SK-N-SH treated with all-trans-retinoic acid at 6 μM for 48 hours (cell line): ENCODE measurements around the gene ADK.

ENCODE experiments used
- ATAC-seq: fragments of 200-7000 bp; cut with Tn5 transposase; 3 replicates; pipeline ENCODE4 v1.9.1; 2020; ENCODE audit warnings: mild to moderate bottlenecking, moderate library complexity
- ARNTL ChIP-seq: fragments of 450-650 bp; formaldehyde crosslinking; IDR thresholded peaks from 2 replicates; pipeline ENCODE4 v1.5.0; 2020; ENCODE audit warnings: low read depth, mild to moderate bottlenecking, moderate library complexity, borderline replicate concordance
- BACH2 ChIP-seq: fragments of 250-450 bp; sonication (Bioruptor Pico); IDR thresholded peaks from 2 replicates; pipeline ENCODE4 v1.9.0; 2021; ENCODE audit warnings: mild to moderate bottlenecking, borderline replicate concordance
- CSDC2 ChIP-seq: fragments of 250-450 bp; sonication (Bioruptor Pico); IDR thresholded peaks from 2 replicates; pipeline ENCODE4 v1.5.0; 2020; ENCODE audit warnings: mild to moderate bottlenecking, moderate library complexity
- CSRNP3 ChIP-seq: fragments of 250-450 bp; sonication (Bioruptor Pico); IDR thresholded peaks from 2 replicates; pipeline ENCODE4 v1.5.1; 2021; ENCODE audit warnings: mild to moderate bottlenecking, moderate library complexity
- ESRRG ChIP-seq: fragments of 250-450 bp; sonication (Bioruptor Pico); IDR thresholded peaks from 2 replicates; pipeline ENCODE4 v1.6.1; 2021; ENCODE audit warnings: mild to moderate bottlenecking
- GLIS3 ChIP-seq: fragments of 250-450 bp; sonication (Bioruptor Pico); IDR thresholded peaks from 2 replicates; pipeline ENCODE4 v1.5.0; 2020; ENCODE audit warnings: mild to moderate bottlenecking, moderate library complexity
- ISL1 ChIP-seq: fragments of 250-450 bp; sonication (Bioruptor Pico); IDR thresholded peaks from 2 replicates; pipeline ENCODE4 v2.1.2; 2022; ENCODE audit warnings: mild to moderate bottlenecking, moderate library complexity
- OSR1 ChIP-seq: fragments of 250-450 bp; sonication (Bioruptor Pico); IDR thresholded peaks from 2 replicates; pipeline ENCODE4 v1.8.0; 2022; ENCODE audit warnings: moderate library complexity, mild to moderate bottlenecking, inconsistent platforms
- PATZ1 ChIP-seq: fragments of 250-450 bp; sonication (Bioruptor Pico); IDR thresholded peaks from 2 replicates; pipeline ENCODE4 v1.8.0; 2020; ENCODE audit warnings: mild to moderate bottlenecking, moderate library complexity, borderline replicate concordance
- PPARA ChIP-seq: fragments of 250-450 bp; sonication (Bioruptor Pico); IDR thresholded peaks from 2 replicates; pipeline ENCODE4 v1.5.0; 2020; ENCODE audit warnings: mild to moderate bottlenecking, borderline replicate concordance
- RARB ChIP-seq: fragments of 250-450 bp; sonication (Bioruptor Pico); IDR thresholded peaks from 2 replicates; pipeline ENCODE4 v1.8.0; 2021; ENCODE audit warnings: mild to moderate bottlenecking, moderate library complexity
- SNAI2 ChIP-seq: fragments of 250-450 bp; sonication (Bioruptor Pico); IDR thresholded peaks from 2 replicates; pipeline ENCODE4 v1.5.0; 2020; ENCODE audit warnings: mild to moderate bottlenecking, moderate library complexity
- TCF4 ChIP-seq: fragments of 250-450 bp; sonication (Bioruptor Pico); IDR thresholded peaks from 2 replicates; pipeline ENCODE4 v1.8.0; 2021; ENCODE audit warnings: mild to moderate bottlenecking, moderate library complexity, borderline replicate concordance
- TOX ChIP-seq: fragments of 250-450 bp; sonication (Bioruptor Pico); IDR thresholded peaks from 2 replicates; pipeline ENCODE4 v1.8.0; 2021; ENCODE audit warnings: mild to moderate bottlenecking, moderate library complexity, borderline replicate concordance
- ZC3H10 ChIP-seq: fragments of 250-450 bp; sonication (Bioruptor Pico); IDR thresholded peaks from 2 replicates; pipeline ENCODE4 v1.5.1; 2021; ENCODE audit warnings: mild to moderate bottlenecking, moderate library complexity
- ZFP3 ChIP-seq: fragments of 250-450 bp; sonication (Bioruptor Pico); IDR thresholded peaks from 2 replicates; pipeline ENCODE4 v1.5.0; 2020; ENCODE audit warnings: mild to moderate bottlenecking, moderate library complexity
- ZFP30 ChIP-seq: fragments of 450-650 bp; formaldehyde crosslinking; IDR thresholded peaks from 2 replicates; pipeline ENCODE4 v1.5.0; 2022; ENCODE audit warnings: mild to moderate bottlenecking, moderate library complexity
- ZNF565 ChIP-seq: fragments of 450-650 bp; formaldehyde crosslinking; conservative IDR thresholded peaks from 2 replicates; pipeline ENCODE4 v1.5.0; 2020; ENCODE audit warnings: low read depth, mild to moderate bottlenecking, moderate library complexity
- ZNF70 ChIP-seq: fragments of 450-650 bp; formaldehyde crosslinking; IDR thresholded peaks from 2 replicates; pipeline ENCODE4 v1.5.0; 2020; ENCODE audit warnings: mild to moderate bottlenecking, moderate library complexity
- ZNF8 ChIP-seq: fragments of 450-650 bp; formaldehyde crosslinking; IDR thresholded peaks from 2 replicates; pipeline ENCODE4 v1.5.0; 2020; ENCODE audit warnings: mild to moderate bottlenecking, moderate library complexity
- TF ChIP-seq, protein P1 (sequence below): fragments of 250-450 bp; sonication (Bioruptor Pico); IDR thresholded peaks from 2 replicates; pipeline ENCODE4 v1.5.0; 2020; ENCODE audit warnings: mild to moderate bottlenecking, moderate library complexity
- TF ChIP-seq, protein P2 (sequence below): fragments of 250-450 bp; sonication (Bioruptor Pico); IDR thresholded peaks from 2 replicates; pipeline ENCODE4 v1.8.0; 2021; ENCODE audit warnings: low read depth, mild to moderate bottlenecking, moderate library complexity, borderline replicate concordance

Gene ADK

GRCh38 chr10:74244097-74244685 is 93.2 kb downstream of the ADK start:
- no peak for TF ChIP-seq BACH2 (CRISPR knock-in tag)
- no peak for TF ChIP-seq RARB (CRISPR knock-in tag)
- no peak for TF ChIP-seq ZC3H10
- no peak for TF ChIP-seq ZFP3 (CRISPR knock-in tag)
- no peak for TF ChIP-seq ESRRG
- no peak for TF ChIP-seq GLIS3 (CRISPR knock-in tag)
- TF ChIP-seq ZNF70: no peak
- TF ChIP-seq OSR1 (CRISPR knock-in tag): no peak
- no peak for TF ChIP-seq TOX (CRISPR knock-in tag)
- TF ChIP-seq CSRNP3 (CRISPR knock-in tag): no peak
- TF ChIP-seq PPARA: no peak
- TF ChIP-seq SNAI2 (CRISPR knock-in tag): no peak
- TF ChIP-seq TCF4 (CRISPR knock-in tag): no peak
- no peak for TF ChIP-seq ZFP30 (CRISPR knock-in tag)
- no peak for TF ChIP-seq PATZ1
- no peak for TF ChIP-seq ARNTL (CRISPR knock-in tag)
- TF ChIP-seq, protein P1, sequence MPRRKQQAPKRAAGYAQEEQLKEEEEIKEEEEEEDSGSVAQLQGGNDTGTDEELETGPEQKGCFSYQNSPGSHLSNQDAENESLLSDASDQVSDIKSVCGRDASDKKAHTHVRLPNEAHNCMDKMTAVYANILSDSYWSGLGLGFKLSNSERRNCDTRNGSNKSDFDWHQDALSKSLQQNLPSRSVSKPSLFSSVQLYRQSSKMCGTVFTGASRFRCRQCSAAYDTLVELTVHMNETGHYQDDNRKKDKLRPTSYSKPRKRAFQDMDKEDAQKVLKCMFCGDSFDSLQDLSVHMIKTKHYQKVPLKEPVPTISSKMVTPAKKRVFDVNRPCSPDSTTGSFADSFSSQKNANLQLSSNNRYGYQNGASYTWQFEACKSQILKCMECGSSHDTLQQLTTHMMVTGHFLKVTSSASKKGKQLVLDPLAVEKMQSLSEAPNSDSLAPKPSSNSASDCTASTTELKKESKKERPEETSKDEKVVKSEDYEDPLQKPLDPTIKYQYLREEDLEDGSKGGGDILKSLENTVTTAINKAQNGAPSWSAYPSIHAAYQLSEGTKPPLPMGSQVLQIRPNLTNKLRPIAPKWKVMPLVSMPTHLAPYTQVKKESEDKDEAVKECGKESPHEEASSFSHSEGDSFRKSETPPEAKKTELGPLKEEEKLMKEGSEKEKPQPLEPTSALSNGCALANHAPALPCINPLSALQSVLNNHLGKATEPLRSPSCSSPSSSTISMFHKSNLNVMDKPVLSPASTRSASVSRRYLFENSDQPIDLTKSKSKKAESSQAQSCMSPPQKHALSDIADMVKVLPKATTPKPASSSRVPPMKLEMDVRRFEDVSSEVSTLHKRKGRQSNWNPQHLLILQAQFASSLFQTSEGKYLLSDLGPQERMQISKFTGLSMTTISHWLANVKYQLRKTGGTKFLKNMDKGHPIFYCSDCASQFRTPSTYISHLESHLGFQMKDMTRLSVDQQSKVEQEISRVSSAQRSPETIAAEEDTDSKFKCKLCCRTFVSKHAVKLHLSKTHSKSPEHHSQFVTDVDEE (CRISPR knock-in tag): no peak
- no peak for TF ChIP-seq ZNF8
- TF ChIP-seq, protein P2, sequence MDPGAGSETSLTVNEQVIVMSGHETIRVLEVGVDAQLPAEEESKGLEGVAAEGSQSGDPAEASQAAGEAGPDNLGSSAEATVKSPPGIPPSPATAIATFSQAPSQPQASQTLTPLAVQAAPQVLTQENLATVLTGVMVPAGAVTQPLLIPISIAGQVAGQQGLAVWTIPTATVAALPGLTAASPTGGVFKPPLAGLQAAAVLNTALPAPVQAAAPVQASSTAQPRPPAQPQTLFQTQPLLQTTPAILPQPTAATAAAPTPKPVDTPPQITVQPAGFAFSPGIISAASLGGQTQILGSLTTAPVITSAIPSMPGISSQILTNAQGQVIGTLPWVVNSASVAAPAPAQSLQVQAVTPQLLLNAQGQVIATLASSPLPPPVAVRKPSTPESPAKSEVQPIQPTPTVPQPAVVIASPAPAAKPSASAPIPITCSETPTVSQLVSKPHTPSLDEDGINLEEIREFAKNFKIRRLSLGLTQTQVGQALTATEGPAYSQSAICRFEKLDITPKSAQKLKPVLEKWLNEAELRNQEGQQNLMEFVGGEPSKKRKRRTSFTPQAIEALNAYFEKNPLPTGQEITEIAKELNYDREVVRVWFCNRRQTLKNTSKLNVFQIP (CRISPR knock-in tag): no peak
- no peak for TF ChIP-seq CSDC2 (CRISPR knock-in tag)
- no peak for ATAC-seq

DNA sequence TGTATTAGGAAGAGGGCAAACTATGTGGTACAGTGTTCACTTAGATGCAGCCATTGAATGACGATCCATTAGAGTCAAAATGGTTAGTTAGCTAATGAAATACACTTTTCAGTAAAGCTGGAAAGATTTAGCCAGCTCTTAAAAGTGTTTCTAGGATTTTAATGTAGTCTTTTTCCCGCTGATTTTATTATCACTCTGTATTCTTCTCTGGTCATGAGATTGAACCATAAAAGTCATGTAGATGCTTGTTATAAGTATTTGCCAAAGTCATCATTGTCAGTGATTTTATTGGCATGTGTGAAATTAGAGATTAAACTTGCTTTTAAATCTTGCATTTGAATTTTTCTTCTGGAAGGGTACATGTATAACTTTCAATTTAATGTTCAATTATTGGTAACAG is 93.8 kb downstream of the ADK start:
- ATAC-seq: no peak
- no peak for TF ChIP-seq ZFP3 (CRISPR knock-in tag)
- TF ChIP-seq SNAI2 (CRISPR knock-in tag): no peak
- no peak for TF ChIP-seq TOX (CRISPR knock-in tag)
- TF ChIP-seq CSRNP3 (CRISPR knock-in tag): no peak
- TF ChIP-seq OSR1 (CRISPR knock-in tag): no peak
- TF ChIP-seq, protein P2 (CRISPR knock-in tag): no peak
- no peak for TF ChIP-seq GLIS3 (CRISPR knock-in tag)
- TF ChIP-seq BACH2 (CRISPR knock-in tag): no peak
- TF ChIP-seq PPARA: no peak
- no peak for TF ChIP-seq ZC3H10
- TF ChIP-seq ZNF565 (CRISPR knock-in tag): no peak
- TF ChIP-seq ISL1 (CRISPR knock-in tag): no peak
- TF ChIP-seq, all 23 proteins: peak for 0
